ENCODE data around the gene ABHD17A. TPM values are rescaled to one million over a fixed set of nuclear protein-coding genes. Genes with fewer than 3 reads are reported as not detected.

Gene ABHD17A
- total RNA-seq, 2 donors from 2014 or later, result 50.6 to 52.9 TPM

GRCh38 chr19:1862424-1863327 is 22.6 kb downstream of the ABHD17A start:
- Histone ChIP-seq H3K36me3 (ENCODE audit: control insufficient read depth, insufficient read depth, low read length) (no peaks in the 10 kb centered on the region), H3K27ac (ENCODE audit: low read depth, low read length) (no peak overlapping the region), H3K9me3 (ENCODE audit: control insufficient read depth, low read length) (no peaks in the 10 kb centered on the region), H3K9ac (ENCODE audit: extremely low read depth, low read length, poor library complexity, severe bottlenecking) (peak overlapping the region; percentile 64), H3K27me3 (ENCODE audit: control insufficient read depth, insufficient read depth, low read length, poor library complexity, severe bottlenecking) (no peaks in the 10 kb centered on the region), H3K4me3 (ENCODE audit: low read length) (peak overlapping the region; percentile 89), H3K4me1 (ENCODE audit: control insufficient read depth, insufficient read depth, low read length) (peaks cover 16% of the 10 kb centered on the region)
- H3K4me1 Mint-ChIP-seq, result peaks cover 23% of the 10 kb centered on the region
- peak overlapping the region; percentile 85 for H3K4me3 Mint-ChIP-seq
- peak overlapping the region; percentile 77 for H3K27ac Mint-ChIP-seq
- peaks cover 7% of the 10 kb centered on the region for H3K27me3 Mint-ChIP-seq (ENCODE audit: insufficient read depth)
- TF ChIP-seq CTCF (conservative IDR thresholded peaks at IDR 0.05), result no peak
- peak; percentile 83 for DNase-seq
- no peaks in the 10 kb centered on the region for H3K9me3 Mint-ChIP-seq
- H3K36me3 Mint-ChIP-seq (ENCODE audit: low read depth), result no peaks in the 10 kb centered on the region
- 0 to 1% methylated on average over 14 to 109 of the region's 109 CpGs for WGBS, 2 experiments (ENCODE audit: insufficient coverage in 1 of 2, insufficient read length in 1 of 2)

- no peaks in the 10 kb centered on the region for H3K36me3 Mint-ChIP-seq (ENCODE audit: low read depth)
- peak overlapping the region; percentile 85 for H3K4me3 Mint-ChIP-seq
- Histone ChIP-seq H3K9ac (ENCODE audit: extremely low read depth, low read length, poor library complexity, severe bottlenecking) (peak overlapping the region; percentile 64), H3K27ac (ENCODE audit: low read depth, low read length) (no peak overlapping the region), H3K36me3 (ENCODE audit: control insufficient read depth, insufficient read depth, low read length) (no peaks in the 10 kb centered on the region), H3K9me3 (ENCODE audit: control insufficient read depth, low read length) (no peaks in the 10 kb centered on the region), H3K27me3 (ENCODE audit: control insufficient read depth, insufficient read depth, low read length, poor library complexity, severe bottlenecking) (no peaks in the 10 kb centered on the region), H3K4me1 (ENCODE audit: control insufficient read depth, insufficient read depth, low read length) (peaks cover 20% of the 10 kb centered on the region), H3K4me3 (ENCODE audit: low read length) (peak overlapping the region; percentile 89)
- H3K27ac Mint-ChIP-seq, result peak overlapping the region; percentile 77
- peak; percentile 74 for DNase-seq
- H3K27me3 Mint-ChIP-seq (ENCODE audit: insufficient read depth), result peaks cover 7% of the 10 kb centered on the region
- TF ChIP-seq CTCF (conservative IDR thresholded peaks at IDR 0.05), result no peak
- H3K9me3 Mint-ChIP-seq, result no peaks in the 10 kb centered on the region
- WGBS, 2 experiments (ENCODE audit: insufficient coverage in 1 of 2, insufficient read length in 1 of 2), result 1 to 2% methylated on average over 13 to 21 of the region's 21 CpGs
- H3K4me1 Mint-ChIP-seq, result peaks cover 23% of the 10 kb centered on the region
Observed at GRCh38 chr19:1862068-1862423, 23.2 kb downstream of the ABHD17A start.

- no peak for DNase-seq
- H3K4me3 Mint-ChIP-seq, result peak overlapping the region; percentile 85
Observed at GRCh38 chr19:1861599-1862031, 23.7 kb downstream of the ABHD17A start.

More at GRCh38 chr19:1861599-1862031, 23.7 kb downstream of the ABHD17A start:
- peaks cover 7% of the 10 kb centered on the region for H3K27me3 Mint-ChIP-seq (ENCODE audit: insufficient read depth)
- Histone ChIP-seq H3K4me3 (ENCODE audit: low read length) (peak overlapping the region; percentile 89), H3K27me3 (ENCODE audit: control insufficient read depth, insufficient read depth, low read length, poor library complexity, severe bottlenecking) (no peaks in the 10 kb centered on the region), H3K9me3 (ENCODE audit: control insufficient read depth, low read length) (no peaks in the 10 kb centered on the region), H3K4me1 (ENCODE audit: control insufficient read depth, insufficient read depth, low read length) (peaks cover 20% of the 10 kb centered on the region), H3K27ac (ENCODE audit: low read depth, low read length) (no peak overlapping the region), H3K9ac (ENCODE audit: extremely low read depth, low read length, poor library complexity, severe bottlenecking) (peak overlapping the region; percentile 64), H3K36me3 (ENCODE audit: control insufficient read depth, insufficient read depth, low read length) (no peaks in the 10 kb centered on the region)
- WGBS, 2 experiments (ENCODE audit: insufficient coverage in 1 of 2, insufficient read length in 1 of 2), result 5 to 6% methylated on average over 13 to 23 of the region's 23 CpGs
- H3K36me3 Mint-ChIP-seq (ENCODE audit: low read depth), result no peaks in the 10 kb centered on the region
- H3K27ac Mint-ChIP-seq, result no peak overlapping the region
- peaks cover 23% of the 10 kb centered on the region for H3K4me1 Mint-ChIP-seq
- no peaks in the 10 kb centered on the region for H3K9me3 Mint-ChIP-seq
- TF ChIP-seq CTCF (conservative IDR thresholded peaks at IDR 0.05), result no peak

All from endodermal cell (in vitro differentiated cells).